GM23248 (cell line): ENCODE measurements around the gene TAP1. TPM values are rescaled to one million over a fixed set of nuclear protein-coding genes. Genes with fewer than 3 reads are reported as not detected.

Experiments
- DNase-seq: peaks from one replicate; pipeline ENCODE4 v3.0.0-alpha.2; 2015
- H2AFZ ChIP-seq: fragments of 200-600 bp; sonication (generic); 2 replicates; pipeline ENCODE4 v1.6.1; 2016; ENCODE audit warnings: antibody characterized with exemption
- H3F3A ChIP-seq: fragments of 200-600 bp; sonication (generic); 2 replicates; pipeline ENCODE4 v1.6.1; 2016; ENCODE audit warnings: mild to moderate bottlenecking, antibody characterized with exemption, mixed run types; ENCODE audit not compliant: insufficient read depth
- H3K27ac ChIP-seq: fragments of 200-600 bp; sonication (generic); 2 replicates; pipeline ENCODE4 v1.5.1; 2016; ENCODE audit warnings: mild to moderate bottlenecking
- H3K27me3 ChIP-seq: fragments of 200-600 bp; sonication (generic); replicated peaks from 2 replicates; pipeline ENCODE4 v1.6.1; 2016; ENCODE audit warnings: mild to moderate bottlenecking; ENCODE audit not compliant: insufficient read depth
- H3K36me3 ChIP-seq: fragments of 200-600 bp; sonication (generic); 2 replicates; pipeline ENCODE4 v1.6.1; 2016; ENCODE audit warnings: low read depth, mild to moderate bottlenecking
- H3K4me1 ChIP-seq: fragments of 200-600 bp; sonication (generic); 2 replicates; pipeline ENCODE4 v1.6.1; 2016; ENCODE audit warnings: mild to moderate bottlenecking; ENCODE audit not compliant: insufficient read depth
- H3K4me2 ChIP-seq: fragments of 200-600 bp; sonication (generic); one replicate; pipeline ENCODE4 v1.6.1; 2016; ENCODE audit warnings: mild to moderate bottlenecking; ENCODE audit not compliant: unreplicated experiment
- H3K4me3 ChIP-seq: fragments of 200-600 bp; sonication (generic); 2 replicates; pipeline ENCODE4 v1.5.1; 2016; ENCODE audit warnings: mild to moderate bottlenecking
- H3K79me2 ChIP-seq: fragments of 200-600 bp; sonication (generic); 2 replicates; pipeline ENCODE4 v1.6.1; 2016; ENCODE audit warnings: mild to moderate bottlenecking; ENCODE audit not compliant: insufficient read depth
- H3K9ac ChIP-seq: fragments of 200-600 bp; sonication (generic); 2 replicates; pipeline ENCODE4 v1.6.1; 2016; ENCODE audit warnings: mild to moderate bottlenecking
- H3K9me2 ChIP-seq: fragments of 200-600 bp; sonication (generic); 2 replicates; pipeline ENCODE4 v1.6.1; 2016; ENCODE audit warnings: mixed run types, mild to moderate bottlenecking, moderate library complexity; ENCODE audit not compliant: insufficient read depth
- H3K9me3 ChIP-seq: fragments of 200-600 bp; sonication (generic); one replicate; pipeline ENCODE4 v1.6.1; 2017; ENCODE audit warnings: low read depth
- H4K20me1 ChIP-seq: fragments of 200-600 bp; sonication (generic); 2 replicates; pipeline ENCODE4 v1.6.0; 2016; ENCODE audit not compliant: insufficient read depth
- EZH2 ChIP-seq: fragments of 200-600 bp; sonication (generic); IDR thresholded peaks from 2 replicates; pipeline ENCODE4 v1.6.1; 2018; ENCODE audit warnings: antibody characterized with exemption, mild to moderate bottlenecking; ENCODE audit not compliant: insufficient read depth, poor library complexity, severe bottlenecking
- EZH2phosphoT487 ChIP-seq: fragments of 200-600 bp; sonication (generic); IDR thresholded peaks from 2 replicates; pipeline ENCODE4 v1.6.1; 2018; ENCODE audit warnings: antibody characterized with exemption, moderate library complexity, mild to moderate bottlenecking, low read depth; ENCODE audit not compliant: insufficient read depth
- WGBS, 2 experiments: methylation state at CpG; one replicate each; pipeline ENCODE4 v1.1.6; 2015 to 2017; ENCODE audit warnings: low lambda C conversion rate in 2 of 2, low coverage in 1 of 2; ENCODE audit errors: missing lambda C conversion rate in 2 of 2; 5-methylcytosine and 5-hydroxymethylcytosine counted together
- in situ Hi-C: fragments of 300-500 bp; cut with MboI; formaldehyde crosslinking; loops from 2 replicates; pipeline ENCODE4 v1.15.0; 2020
- polyA plus RNA-seq: library from polyadenylated mRNA; unstranded; fragments of >200 nt; fragmentation: Nextera tagmentation; extraction: Ambion mirVana; gene quantifications from 2 replicates; pipeline ENCODE4 v1.2.1, GENCODE V29; 2016
- total RNA-seq: library from RNA; depleted of rRNA; stranded (reverse); fragments of >200 nt; shearing (Covaris generic); gene quantifications from 2 replicates; pipeline ENCODE4 v1.2.3, GENCODE V29; 2014

The TAP1 gene
- total and polyA plus RNA-seq, 2 experiments from 2014 or later = 27.5 to 29.8 TPM

GRCh38 chr6:32830936-32831335 lies 22.6 kb downstream of the TAP1 start:
- Histone ChIP-seq H3K4me1 (peaks cover 5% of the 10 kb centered on the region; the same call in 1 of the 2 replicates), H3K4me2 (no peak overlapping the region), H2AFZ (no peak overlapping the region), H3K27ac (no peak overlapping the region), H3K9me2 (no peaks in the 10 kb centered on the region), H4K20me1 (no peaks in the 10 kb centered on the region), H3F3A (peaks cover 13% of the 10 kb centered on the region), H3K27me3 (no peaks in the 10 kb centered on the region), H3K9ac (no peak overlapping the region), H3K36me3 (no peaks in the 10 kb centered on the region), H3K79me2 (no peaks in the 10 kb centered on the region), H3K4me3 (no peak overlapping the region), H3K9me3 (no peaks in the 10 kb centered on the region)
- no peak for DNase-seq
- in situ Hi-C loops = no loop called here
- TF ChIP-seq EZH2 (no peak), EZH2phosphoT487 (no peak)
- 76 to 83% methylated on average over 5 of the region's 5 CpGs for WGBS, 2 experiments

GRCh38 chr6:32830017-32830416 lies 23.5 kb downstream of the TAP1 start:
- no peak overlapping the region for H3K9ac ChIP-seq
- H3F3A ChIP-seq = peaks cover 16% of the 10 kb centered on the region
- no peaks in the 10 kb centered on the region for H3K36me3 ChIP-seq
- 92 to 93% methylated on average over 5 of the region's 5 CpGs for WGBS, 2 experiments
- H3K27ac ChIP-seq = no peak overlapping the region
- TF ChIP-seq EZH2phosphoT487 = no peak
- TF ChIP-seq EZH2 = no peak
- H3K4me1 ChIP-seq = peaks cover 5% of the 10 kb centered on the region; the same call in 1 of the 2 replicates
- H3K9me3 ChIP-seq = no peaks in the 10 kb centered on the region
- H3K4me2 ChIP-seq = no peak overlapping the region
- H4K20me1 ChIP-seq = no peaks in the 10 kb centered on the region
- H3K27me3 ChIP-seq = no peaks in the 10 kb centered on the region
- H2AFZ ChIP-seq = no peak overlapping the region
- H3K9me2 ChIP-seq = no peaks in the 10 kb centered on the region
- no peaks in the 10 kb centered on the region for H3K79me2 ChIP-seq
- no peak for DNase-seq
- in situ Hi-C loops = no loop called here
- H3K4me3 ChIP-seq = no peak overlapping the region

DNA sequence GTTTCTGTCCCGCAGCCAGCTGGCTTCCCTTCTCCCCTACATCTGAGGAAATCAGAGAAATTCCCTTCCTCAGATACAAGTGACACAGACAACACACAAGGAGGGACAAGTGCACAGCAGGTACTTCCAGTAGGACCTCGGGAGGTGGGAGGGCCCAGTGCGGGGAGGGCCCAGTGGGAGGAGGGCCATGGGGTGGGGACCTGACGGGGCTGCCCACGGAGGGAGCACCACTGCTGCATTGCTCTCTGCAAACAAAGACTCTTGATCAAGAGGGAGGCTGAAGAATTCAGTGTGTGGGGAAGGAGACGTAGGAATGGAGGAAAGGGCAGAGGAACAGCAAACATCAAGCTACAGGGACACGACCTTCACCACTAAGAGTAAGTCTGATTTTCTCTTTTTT lies 24.0 kb downstream of the TAP1 start:
- Histone ChIP-seq H3K9me3 (no peaks in the 10 kb centered on the region), H3K9me2 (no peaks in the 10 kb centered on the region), H3K4me1 (peaks cover 5% of the 10 kb centered on the region; the same call in 1 of the 2 replicates), H3F3A (peaks cover 16% of the 10 kb centered on the region), H2AFZ (no peak overlapping the region), H3K27ac (no peak overlapping the region), H3K4me3 (no peak overlapping the region), H3K9ac (no peak overlapping the region), H3K27me3 (no peaks in the 10 kb centered on the region), H3K4me2 (no peak overlapping the region), H3K79me2 (no peaks in the 10 kb centered on the region), H3K36me3 (no peaks in the 10 kb centered on the region), H4K20me1 (no peaks in the 10 kb centered on the region)
- TF ChIP-seq EZH2phosphoT487 (no peak), EZH2 (no peak)
- WGBS, 2 experiments = 83% methylated on average over 6 to 7 of the region's 7 CpGs
- no peak for DNase-seq
- in situ Hi-C loops = no loop called here

DNA sequence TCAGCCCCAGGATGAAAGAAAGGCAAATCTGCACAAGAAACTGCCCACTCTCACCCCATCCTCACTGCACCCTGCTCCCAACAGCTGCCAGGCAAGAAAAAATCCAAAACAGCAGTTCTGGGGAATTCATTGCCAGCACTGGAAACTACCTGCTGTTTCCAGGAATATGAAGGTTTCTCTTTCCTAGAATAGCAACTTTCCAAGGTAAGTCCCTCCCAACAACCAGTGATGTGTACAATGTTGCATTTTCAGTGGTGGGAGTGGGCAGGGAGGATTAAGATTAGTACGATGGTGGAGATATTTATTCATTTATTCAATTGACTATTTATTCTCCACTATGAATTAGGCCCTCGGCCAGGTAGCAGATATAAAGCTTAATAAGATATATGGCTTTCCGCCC lies 26.5 kb downstream of the TAP1 start:
- Histone ChIP-seq H3K27ac (no peak overlapping the region), H3K9me3 (no peaks in the 10 kb centered on the region), H3K4me1 (peaks cover 5% of the 10 kb centered on the region; the same call in 1 of the 2 replicates), H3K27me3 (no peaks in the 10 kb centered on the region), H3F3A (peaks cover 16% of the 10 kb centered on the region), H4K20me1 (no peaks in the 10 kb centered on the region), H3K79me2 (no peaks in the 10 kb centered on the region), H3K36me3 (no peaks in the 10 kb centered on the region), H2AFZ (no peak overlapping the region), H3K9ac (no peak overlapping the region), H3K9me2 (no peaks in the 10 kb centered on the region), H3K4me2 (no peak overlapping the region), H3K4me3 (no peak overlapping the region)
- no peak for TF ChIP-seq EZH2phosphoT487
- no peak for TF ChIP-seq EZH2
- in situ Hi-C loops = no loop called here
- WGBS, 2 experiments = 83 to 91% methylated on average over 3 of the region's 3 CpGs
- DNase-seq = no peak

GRCh38 chr6:32825966-32826365 lies 27.5 kb downstream of the TAP1 start:
- no peaks in the 10 kb centered on the region for H3K27me3 ChIP-seq
- WGBS, 2 experiments = 11 to 19% methylated on average over 2 of the region's 2 CpGs
- H3K4me1 ChIP-seq = peaks cover 5% of the 10 kb centered on the region; the same call in 1 of the 2 replicates
- no peaks in the 10 kb centered on the region for H3K9me2 ChIP-seq
- peaks cover 16% of the 10 kb centered on the region for H3F3A ChIP-seq
- in situ Hi-C loops = no loop called here
- no peaks in the 10 kb centered on the region for H3K36me3 ChIP-seq
- TF ChIP-seq EZH2 = no peak
- H3K9ac ChIP-seq = 0 out of 2 replicates have a peak overlapping the region, but pooled peaks have one; percentile 34
- no peaks in the 10 kb centered on the region for H3K79me2 ChIP-seq
- peak overlapping the region; percentile 52 for H2AFZ ChIP-seq
- H4K20me1 ChIP-seq = no peaks in the 10 kb centered on the region
- DNase-seq = peak; percentile 71
- no peak overlapping the region for H3K4me3 ChIP-seq
- no peaks in the 10 kb centered on the region for H3K9me3 ChIP-seq
- peak overlapping the region; percentile 46; the same call in 1 of the 2 replicates for H3K27ac ChIP-seq
- H3K4me2 ChIP-seq = no peak overlapping the region
